GM11168 (cell line): ENCODE results near the gene CCR6.

ENCODE experiments used
- in situ Hi-C: fragments of 300-500 bp; cut with MboI; formaldehyde crosslinking; loops from one replicate; pipeline ENCODE4 v1.12.0; 2022; ENCODE audit warnings: low sequenced_read_pairs; ENCODE audit not compliant: unreplicated experiment

CCR6 gene

DNA sequence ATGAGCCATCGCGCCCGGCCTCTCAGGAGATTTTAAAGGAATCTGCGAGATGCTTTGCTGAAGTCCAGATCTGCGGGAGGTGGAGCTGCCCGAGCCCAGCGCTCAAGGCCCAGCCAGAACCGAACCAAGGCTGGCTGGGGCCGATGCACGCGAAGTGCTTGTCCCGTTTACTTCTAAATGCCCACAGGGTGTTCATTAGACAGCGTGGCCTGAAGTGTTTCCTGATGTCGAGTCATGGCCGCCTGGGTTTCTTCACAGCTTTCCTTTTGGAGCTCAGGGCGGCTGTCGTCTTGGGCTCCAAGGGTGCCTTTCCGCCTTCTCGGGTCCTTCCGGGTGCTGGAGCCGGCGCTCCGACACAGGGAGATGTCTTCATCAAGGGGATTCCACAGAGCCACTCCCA lies 25.1 kb upstream of the CCR6 start:
- in situ Hi-C loops, result no loop called here

- in situ Hi-C loops, result no loop called here
These were observed 24.1 kb upstream of the CCR6 start for GRCh38 chr6:167098825-167099225.

DNA sequence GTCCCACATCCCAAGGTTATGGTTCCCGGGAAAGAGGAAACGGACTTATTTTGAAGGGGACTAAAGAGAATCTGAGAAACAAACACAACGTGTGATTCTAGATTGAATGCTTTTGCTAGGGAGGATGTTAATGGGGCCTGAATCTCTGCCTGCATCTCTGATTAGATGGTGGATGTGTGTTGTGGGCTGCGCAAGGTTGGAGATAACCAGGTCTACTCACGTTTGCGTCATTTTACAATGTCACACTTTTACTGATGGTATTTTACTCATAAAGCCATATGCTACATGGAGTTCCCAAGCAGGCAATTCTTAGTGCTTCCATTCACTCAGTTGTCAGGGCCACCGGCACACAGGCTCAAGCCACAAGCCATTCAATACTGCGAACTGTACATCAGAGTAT lies 23.2 kb upstream of the CCR6 start:
- in situ Hi-C loops, result no loop called here

GRCh38 chr6:167100241-167100674 lies 22.6 kb upstream of the CCR6 start:
- in situ Hi-C loops, result no loop called here

DNA sequence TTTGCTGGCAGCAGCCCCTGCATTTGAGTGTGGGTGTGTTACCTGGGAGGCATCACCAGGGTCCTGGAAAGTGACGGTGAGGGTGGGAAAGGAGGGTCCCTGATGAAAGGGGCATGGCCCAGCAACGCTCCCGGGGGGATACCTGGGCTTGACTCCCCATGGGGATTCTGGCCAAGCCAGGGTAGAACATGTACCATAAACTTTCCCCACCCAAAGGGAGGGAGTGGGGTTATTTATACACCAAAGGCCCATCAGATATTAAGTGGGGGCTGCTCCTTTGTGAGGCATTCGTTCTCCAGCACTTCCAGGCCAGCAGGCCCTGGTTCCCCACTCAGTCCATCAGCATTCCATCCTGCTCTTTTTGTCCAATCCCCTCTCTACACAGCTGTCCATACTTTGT lies 20.6 kb upstream of the CCR6 start:
- in situ Hi-C loops, result no loop called here

GRCh38 chr6:167103041-167103891 lies 19.6 kb upstream of the CCR6 start:
- in situ Hi-C loops, result no loop called here

- in situ Hi-C loops, result no loop called here
These were observed 18.5 kb upstream of the CCR6 start for GRCh38 chr6:167104388-167104787.

GRCh38 chr6:167105060-167105459 lies 17.8 kb upstream of the CCR6 start:
- in situ Hi-C loops, result no loop called here

DNA sequence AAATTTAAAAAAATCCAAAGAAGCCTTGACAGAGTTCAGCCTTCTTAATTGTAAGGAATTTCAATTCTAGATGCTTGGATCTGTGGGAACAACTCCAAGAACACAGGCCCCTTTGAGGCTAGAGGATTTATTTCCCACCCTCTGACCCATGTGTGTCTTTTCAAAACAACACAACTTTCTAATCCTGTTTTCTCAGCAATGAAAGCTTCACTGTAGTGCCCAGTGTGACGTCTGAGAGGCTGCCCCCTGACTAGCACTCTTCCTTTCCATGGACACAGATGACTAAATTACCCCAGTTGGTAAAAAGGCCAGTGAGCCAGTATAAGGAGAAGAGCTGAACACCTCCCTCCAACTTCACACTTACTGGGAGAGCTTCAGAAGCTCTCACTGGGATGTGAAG lies 16.5 kb upstream of the CCR6 start:
- in situ Hi-C loops, result no loop called here

DNA sequence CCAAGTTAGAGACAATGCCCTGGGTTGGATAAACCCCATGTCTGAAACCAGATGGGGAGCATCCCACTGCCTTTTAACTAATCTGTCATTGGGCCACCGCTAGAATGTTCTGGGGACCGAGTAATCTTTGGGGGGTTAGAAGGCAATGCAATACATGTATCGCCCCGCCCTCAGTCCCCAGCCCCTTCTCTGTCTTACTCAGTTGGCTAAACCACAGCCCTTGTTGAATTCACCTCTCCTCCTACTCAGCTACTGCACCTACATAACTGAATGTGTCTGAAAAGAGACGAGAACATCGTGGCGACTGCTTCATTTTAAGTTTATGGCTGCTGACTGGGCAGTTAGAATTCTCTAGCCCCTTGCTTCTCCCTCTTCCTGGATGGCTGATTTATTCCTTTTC lies 15.1 kb upstream of the CCR6 start:
- in situ Hi-C loops, result no loop called here

DNA sequence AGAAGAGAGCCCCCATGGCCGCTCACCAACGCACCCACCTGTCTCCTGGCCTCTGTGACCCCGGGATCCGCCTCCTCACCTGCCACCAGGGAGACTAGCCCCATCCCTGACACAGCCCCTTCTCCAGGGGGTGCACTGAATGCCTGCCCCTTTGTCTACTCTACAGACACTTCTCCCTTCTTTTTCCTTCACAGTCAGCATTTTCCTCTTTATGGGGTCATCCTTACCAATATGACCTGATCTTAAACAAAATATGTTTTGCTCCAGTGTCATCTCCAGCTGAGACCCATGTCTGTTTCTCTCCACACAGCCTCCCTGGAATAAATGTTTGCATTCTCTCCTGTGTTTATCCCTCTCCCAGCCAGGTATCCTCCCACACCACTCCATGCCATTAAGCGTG lies 14.6 kb upstream of the CCR6 start:
- in situ Hi-C loops, result no loop called here

GRCh38 chr6:167109651-167110050 lies 13.2 kb upstream of the CCR6 start:
- in situ Hi-C loops, result no loop called here

DNA sequence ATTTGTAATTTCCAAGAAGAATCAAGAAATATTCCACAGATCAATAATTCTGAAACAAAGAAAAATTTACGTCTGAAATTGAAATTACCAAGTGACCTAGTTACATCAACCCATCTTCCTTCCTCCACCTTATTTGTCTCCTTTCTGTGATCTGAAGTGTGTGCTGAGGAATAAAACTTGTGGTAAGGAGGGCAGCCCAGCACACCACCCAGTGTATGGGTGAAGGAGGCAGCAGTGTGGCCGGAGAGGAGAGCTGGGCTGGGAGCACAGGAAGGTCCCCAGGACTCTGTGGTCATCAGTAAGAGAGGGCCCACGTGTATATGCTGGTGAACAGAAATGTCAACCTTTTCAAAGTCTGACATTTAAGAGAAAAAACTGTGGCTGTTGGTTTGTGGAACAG lies 11.3 kb upstream of the CCR6 start:
- in situ Hi-C loops, result no loop called here

- in situ Hi-C loops, result no loop called here
These were observed 10.5 kb upstream of the CCR6 start for GRCh38 chr6:167112421-167112820.

GRCh38 chr6:167113047-167113754 lies 9.7 kb upstream of the CCR6 start:
- in situ Hi-C loops, result no loop called here

DNA sequence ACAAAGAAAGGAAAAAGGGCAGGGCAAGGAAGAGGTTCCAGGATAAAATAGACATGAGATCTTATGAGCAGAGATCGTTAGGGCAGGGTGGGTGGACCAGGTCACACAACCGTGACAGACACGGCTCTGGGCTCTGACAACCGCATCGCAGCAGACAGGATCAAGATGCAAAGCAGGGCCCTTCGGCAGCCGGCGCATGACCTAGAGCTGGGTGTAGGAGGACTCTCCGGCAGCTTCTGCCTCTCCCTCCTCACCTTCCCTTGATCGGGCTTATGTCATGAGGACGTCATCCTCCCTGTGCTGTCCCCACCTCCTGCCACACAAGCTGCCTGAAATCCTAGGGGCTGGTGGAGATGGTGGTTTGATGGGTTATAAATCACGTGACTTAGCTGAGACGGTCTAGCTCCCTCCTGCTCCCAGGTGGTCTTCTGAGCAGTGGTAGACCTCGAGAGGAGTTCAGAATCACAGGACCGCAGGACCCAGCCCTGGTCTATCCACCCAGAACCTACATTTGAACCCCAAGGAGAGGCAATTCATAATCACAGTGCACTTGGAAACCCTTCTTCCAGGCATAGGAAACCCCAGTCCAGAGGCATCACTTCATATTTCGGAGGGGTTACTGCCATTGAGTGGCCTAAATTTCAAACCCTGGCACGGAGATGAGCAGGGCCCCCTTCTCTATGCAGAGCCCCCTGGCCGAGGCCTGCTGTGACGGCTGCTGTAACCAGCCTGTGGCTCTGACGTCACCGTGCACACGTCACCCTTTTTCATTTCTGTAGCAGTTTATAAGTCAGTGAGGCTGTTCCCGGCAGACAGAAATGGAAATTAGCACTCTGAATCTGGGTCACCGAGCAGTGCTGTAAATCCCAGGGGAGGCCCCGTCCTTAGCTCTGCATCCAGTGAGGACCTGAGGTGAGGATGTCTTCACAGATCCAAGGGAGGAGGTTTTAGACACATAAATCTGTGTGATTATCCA lies 8.7 kb upstream of the CCR6 start:
- in situ Hi-C loops, result no loop called here

DNA sequence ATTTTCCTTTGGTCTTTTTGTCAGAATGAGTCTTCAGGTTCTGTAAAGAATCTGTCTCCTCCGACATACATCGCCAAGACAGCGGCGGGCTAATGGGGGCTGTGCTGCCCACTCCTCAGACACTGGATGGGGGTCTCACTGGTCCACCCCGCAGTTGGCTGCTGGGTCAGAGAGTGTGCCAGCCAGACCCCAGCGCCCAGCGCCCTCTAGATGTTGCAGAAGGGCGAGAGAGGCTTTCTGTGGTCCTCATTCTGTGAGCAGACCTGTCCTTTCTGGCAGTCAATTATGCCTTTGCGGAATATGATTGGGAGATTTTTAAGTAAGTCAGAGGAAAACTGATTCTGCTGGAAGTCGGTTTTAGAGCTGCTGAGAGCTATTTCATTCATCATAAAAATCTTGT lies 7.8 kb upstream of the CCR6 start:
- in situ Hi-C loops, result no loop called here

DNA sequence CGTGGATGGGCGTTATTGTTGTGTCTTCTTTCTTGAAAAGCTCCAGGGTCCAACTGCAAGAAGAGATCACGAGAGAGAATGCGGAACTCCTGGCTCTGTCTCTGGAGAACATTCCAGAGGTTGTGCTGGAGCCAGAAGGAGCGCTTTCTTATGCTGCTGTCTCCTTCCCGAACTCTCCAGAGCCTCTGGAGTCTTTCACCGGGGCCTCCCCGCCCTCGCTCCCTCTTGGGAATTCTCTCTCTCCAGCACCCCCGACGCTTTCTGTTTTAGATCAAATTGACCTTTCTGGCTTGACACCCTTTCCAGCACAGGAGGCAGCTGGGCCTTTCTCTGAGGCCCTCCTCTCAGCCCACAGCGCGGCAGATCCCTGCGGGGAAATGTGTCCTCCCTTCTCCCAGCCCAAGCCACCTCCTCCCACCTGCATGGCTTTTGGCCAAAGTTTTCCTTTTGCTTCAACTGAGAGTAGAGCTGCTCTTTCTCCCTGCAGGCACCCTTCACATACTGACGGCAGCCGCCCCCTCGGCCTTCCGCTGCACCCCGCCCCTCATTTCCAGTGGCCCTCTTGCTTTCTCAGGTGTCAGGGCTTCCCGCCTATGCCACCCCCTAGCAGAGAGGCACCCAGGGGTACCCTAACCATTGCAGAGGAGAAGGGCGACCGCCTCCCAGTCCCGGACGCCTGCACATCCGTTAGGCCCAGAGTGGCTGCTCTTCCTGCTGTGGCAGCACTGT lies 6.6 kb upstream of the CCR6 start:
- in situ Hi-C loops, result no loop called here

DNA sequence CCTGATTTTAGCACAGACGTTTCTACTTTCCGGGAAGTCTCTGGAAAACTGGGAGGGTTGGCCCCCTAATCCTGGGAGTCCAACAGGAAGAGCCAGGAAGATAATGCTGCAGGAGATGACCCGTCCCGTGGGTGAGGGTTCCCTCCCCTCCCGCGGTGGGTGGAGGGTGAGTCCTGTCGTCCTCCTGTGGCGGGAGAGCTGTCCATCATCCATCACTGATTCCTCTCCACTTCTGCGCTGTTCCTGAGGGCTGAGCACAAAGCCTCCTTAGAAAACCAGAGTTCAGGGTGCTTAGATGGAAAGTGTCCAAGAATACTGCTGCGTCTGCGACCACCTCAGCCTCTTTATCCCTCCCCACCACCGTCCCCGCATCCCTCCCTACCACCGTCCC lies 6.1 kb upstream of the CCR6 start:
- in situ Hi-C loops, result no loop called here

- in situ Hi-C loops, result no loop called here
These were observed 4.9 kb upstream of the CCR6 start for GRCh38 chr6:167118006-167118405.
